PC-9 (cell line): ENCODE measurements around the gene COMT.

Experiments
- EZH2 ChIP-seq: fragments of 200-600 bp; sonication (generic); IDR thresholded peaks from 2 replicates; pipeline ENCODE4 v1.8.0; 2017; ENCODE audit warnings: antibody characterized with exemption, low read depth
- TF ChIP-seq, protein P1 (sequence below): fragments of 200-600 bp; sonication (generic); conservative IDR thresholded peaks from 2 replicates; pipeline ENCODE4 v1.6.1; 2017; ENCODE audit warnings: mixed run types, antibody characterized with exemption, mild to moderate bottlenecking, moderate library complexity

- TF ChIP-seq, protein P1, sequence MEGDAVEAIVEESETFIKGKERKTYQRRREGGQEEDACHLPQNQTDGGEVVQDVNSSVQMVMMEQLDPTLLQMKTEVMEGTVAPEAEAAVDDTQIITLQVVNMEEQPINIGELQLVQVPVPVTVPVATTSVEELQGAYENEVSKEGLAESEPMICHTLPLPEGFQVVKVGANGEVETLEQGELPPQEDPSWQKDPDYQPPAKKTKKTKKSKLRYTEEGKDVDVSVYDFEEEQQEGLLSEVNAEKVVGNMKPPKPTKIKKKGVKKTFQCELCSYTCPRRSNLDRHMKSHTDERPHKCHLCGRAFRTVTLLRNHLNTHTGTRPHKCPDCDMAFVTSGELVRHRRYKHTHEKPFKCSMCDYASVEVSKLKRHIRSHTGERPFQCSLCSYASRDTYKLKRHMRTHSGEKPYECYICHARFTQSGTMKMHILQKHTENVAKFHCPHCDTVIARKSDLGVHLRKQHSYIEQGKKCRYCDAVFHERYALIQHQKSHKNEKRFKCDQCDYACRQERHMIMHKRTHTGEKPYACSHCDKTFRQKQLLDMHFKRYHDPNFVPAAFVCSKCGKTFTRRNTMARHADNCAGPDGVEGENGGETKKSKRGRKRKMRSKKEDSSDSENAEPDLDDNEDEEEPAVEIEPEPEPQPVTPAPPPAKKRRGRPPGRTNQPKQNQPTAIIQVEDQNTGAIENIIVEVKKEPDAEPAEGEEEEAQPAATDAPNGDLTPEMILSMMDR = no peak
- TF ChIP-seq EZH2 = no peak
Measured at GRCh38 chr22:19974268-19974861, 32.8 kb downstream of the COMT start.
